Stimulated activated CD4-positive, alpha-beta T cell treated with anti-CD3 and anti-CD28 coated beads, Interleukin-15, amount 100 ng/mL, for 48 hours (primary cell): Measurements from ENCODE around the gene SKI.
A peak's percentile ranks its signal among the peaks of the same experiment; 100 is the strongest.

Source experiments
- DNase-seq, 2 donors: peaks; one replicate each; pipeline ENCODE4 v3.0.0-alpha.2; 2020; ENCODE audit warnings: low read depth in 2 of 2

Gene SKI

DNA sequence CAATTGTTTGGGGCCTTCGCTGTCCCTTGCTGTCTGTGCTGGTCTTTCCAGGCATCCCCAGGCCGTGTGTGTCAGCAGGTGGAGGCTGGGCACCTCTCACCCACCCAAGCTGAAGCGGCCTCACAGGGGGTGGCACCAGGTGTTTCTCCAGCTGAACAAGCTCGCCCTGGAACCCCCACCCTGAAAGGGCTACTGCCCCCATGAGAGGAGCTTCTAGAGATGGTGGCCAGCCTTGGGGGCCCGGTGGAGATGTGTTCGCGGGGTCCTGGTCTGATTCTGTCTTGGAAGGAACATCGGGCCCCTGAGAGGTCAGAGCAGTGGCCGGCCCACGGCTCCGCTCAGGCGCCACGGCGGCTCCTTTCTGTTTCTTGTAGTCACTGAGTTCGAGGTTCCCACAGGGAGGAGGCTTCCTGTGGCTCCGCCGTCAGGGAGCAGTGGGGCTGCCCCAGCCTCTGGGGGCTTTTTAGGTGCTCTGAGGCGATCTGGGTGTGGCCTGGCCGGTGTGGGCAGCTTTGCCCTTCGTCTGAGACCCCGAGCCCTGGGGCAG lies 46.9 kb downstream of the SKI start:
- DNase-seq, result no peak

DNA sequence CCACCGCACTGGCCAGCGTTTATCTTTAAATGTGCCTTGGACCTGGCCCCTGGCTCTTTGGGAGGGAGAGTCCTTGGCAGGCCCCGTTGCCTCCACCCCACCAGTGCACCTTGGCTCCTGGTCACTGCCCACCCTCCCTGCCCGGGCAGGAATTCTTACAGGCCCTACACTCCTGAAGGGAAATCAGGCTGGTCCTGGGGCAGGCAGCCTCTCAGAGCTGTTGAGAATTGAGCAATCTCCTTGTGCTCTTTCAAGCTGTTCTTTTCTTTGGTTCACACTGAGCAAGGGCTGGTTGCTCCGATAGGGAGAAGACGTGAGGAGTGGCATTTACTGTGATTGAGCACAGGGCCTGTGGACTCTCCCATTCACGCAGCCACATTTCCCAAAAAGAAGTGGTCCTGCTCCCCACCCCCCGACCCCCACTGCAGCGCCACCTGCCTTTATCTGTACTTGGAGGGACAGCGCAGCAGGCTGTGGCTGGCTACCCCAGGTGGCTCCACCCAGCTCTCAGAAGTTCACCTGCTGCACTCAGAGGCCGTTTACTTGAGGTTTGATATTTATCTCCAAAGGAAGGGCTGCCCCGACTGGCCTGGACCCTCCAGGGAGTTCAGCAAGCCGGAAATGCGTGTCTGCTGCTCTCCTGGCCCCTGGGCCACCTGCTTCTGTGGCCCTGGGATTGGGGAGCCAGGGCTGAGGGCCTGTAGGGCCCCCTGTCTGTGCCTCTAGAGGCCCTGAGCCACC lies 47.8 kb downstream of the SKI start:
- no peak for DNase-seq

DNA sequence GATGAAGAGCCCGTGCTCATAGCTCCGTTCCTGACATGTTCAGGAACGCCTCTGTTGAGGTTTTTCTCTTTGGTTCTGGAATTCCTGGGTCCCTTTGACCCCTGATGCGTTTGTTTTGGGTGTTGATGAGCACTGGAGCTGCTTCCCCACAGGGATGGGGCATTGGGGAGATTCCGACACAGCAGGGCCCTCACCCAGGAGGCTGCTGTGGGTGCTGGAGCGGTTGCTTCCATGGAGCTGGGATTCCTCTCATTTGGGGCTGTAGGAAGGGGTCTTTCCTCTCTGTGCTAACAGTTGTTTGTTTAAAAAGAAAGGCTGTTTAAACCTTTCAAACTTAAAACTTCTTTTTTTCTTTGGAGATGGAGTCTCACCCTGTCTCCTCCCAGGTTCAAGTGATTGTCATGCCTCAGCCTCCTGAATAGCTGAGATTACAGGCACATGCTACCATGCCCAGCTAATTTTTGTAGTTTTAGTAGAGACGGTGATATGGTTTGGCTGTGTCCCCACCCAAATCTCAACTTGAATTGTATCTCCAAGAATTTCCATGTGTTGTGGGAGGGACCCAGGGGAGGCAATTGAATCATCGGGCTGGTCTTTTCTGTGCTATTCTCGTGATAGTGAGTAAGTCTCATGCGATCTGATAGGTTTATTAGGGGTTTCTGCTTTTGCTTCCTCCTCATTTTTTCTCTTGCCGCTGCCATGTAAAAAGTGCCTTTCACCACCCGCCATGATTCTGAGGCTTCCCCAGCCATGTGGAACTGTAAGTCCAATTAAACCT lies 48.9 kb downstream of the SKI start:
- no peak for DNase-seq

DNA sequence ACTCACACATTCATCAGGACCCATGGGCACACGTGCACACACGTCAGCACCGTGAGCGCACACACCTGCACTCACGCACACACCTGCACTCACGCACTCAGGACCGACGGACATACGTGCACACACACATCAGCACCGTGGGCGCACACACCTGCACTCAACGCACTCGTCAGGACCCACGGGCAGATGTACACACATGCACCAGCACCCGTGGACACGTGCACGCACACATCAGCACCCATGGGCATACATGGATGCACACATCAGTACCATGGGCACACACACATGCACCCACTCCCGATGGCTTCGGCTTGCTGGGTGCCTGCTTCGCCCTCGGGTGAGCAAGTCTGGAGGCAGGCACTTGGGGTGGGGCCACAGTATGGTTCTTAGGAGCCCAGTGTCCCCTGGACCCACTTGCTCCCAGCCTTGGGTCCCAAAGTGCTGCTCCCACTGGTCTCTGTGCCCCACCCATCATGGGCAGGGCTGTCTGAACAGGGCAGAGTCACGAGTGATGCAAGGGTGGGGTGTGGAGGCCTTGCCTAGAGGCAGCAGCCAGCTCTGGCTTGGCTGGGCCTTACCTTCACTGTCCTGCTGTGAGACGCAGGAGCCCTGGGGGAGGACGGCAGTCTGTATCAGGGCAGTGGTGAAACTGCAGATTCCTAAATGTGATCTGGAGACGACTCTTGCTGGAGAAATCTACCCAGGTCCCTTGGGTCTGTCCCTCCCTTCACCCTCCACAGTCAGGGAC lies 49.8 kb downstream of the SKI start:
- no peak for DNase-seq

DNA sequence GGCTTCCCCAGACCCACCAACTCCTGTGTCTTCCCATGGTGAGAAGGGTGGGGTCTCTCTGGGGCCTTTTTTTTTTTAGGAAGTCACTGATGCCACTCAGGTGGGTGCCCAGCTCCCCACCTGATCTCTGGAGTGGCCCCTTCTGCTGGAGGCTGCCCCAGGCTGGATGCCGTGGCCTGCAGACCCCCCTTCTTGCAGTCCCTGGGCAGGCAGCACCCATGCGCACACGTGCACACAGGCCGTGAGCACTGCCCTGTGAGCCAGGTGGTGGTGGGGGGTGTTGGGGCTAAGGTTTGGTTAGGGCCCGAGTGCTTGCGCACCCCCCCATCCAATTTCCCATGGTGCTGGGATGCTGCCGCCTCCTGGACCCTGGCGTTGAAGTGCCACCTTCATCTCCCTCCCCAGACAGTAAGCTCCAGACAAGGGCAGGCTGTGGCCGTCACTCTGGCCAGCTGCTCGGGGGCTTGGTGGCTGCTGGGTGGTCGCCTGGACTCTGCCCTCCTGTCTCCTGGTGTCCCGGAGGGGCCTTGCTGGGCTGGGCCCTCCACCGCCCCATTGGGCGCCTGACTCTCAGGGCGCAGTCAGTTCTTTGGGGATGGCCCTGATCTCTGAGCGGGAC lies 50.6 kb downstream of the SKI start:
- no peak for DNase-seq

DNA sequence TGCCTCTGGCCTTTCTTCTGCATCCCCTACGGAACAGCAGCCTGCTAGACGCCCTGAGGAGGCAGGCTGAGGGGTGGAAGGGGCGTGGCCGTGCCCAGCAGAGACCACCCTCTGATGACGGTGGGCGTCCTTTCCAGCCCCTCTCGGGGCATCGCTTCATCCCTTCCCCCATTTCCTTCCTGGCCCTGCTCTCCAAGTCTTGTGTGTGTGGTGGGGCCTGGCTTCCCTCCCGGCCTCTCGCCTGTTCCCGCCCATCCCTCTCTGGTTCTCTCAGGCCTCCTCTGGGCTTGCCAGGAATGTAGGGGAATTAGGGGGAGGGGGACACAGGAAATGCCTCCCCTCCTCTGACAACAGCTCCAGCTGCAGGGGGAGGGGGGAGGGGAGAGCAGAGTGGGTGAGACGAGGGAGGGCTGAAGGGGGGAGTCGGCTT lies 51.1 kb downstream of the SKI start:
- DNase-seq, result no peak

DNA sequence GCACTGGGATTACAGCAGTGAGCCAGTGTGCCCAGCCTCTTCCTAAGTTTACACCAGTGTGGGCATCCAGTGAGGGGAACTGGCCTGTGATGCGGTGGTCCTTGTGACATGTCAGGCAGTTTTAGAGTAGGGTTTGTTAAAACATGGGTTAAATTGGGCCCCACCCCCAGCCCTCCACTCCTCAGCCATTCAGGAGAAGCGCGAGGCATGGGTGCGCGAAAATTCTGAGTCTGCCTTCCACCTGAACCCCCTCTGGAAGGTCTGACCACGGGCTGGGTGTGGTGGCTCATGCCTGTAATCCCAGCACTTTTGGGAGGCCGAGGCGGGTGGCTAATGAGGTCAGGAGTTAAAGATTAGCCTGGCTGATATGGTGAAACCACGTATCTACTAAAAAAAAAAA lies 51.7 kb downstream of the SKI start:
- no peak for DNase-seq

DNA sequence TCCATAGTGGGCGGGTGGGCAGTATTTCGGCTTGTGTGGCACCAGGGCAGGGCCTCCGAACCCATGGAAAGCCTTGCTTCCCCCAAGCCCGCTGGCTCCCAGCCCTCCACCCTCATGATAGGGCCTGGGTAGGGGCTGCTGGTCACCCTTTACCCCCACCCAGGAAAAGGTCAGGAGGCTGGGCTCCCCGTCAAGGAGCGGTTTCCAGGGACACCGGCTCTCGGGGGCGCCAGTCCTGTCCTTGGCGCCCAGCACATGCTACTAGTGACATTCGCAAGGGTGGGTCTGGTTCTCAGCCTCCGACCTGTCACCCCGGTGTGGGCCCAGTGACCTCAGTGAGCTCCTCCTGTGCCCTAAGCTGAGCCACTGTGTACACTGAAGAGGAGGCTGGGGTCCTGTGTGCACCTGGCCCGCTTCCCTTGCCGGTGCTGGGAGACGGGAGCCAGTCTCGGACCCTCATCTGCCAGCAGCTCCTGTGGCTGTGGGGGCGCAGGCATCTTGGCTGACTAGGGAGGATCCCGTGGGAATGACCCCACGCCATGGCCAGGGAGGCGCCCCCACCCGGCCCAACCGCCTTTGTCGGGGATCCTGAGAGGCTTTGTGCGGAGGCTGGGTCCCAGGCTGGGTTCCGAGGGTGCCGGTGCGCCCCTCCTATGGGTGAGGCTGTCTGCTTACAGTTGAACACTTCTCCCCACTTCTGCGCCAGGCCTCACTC lies 54.6 kb downstream of the SKI start:
- no peak for DNase-seq

DNA sequence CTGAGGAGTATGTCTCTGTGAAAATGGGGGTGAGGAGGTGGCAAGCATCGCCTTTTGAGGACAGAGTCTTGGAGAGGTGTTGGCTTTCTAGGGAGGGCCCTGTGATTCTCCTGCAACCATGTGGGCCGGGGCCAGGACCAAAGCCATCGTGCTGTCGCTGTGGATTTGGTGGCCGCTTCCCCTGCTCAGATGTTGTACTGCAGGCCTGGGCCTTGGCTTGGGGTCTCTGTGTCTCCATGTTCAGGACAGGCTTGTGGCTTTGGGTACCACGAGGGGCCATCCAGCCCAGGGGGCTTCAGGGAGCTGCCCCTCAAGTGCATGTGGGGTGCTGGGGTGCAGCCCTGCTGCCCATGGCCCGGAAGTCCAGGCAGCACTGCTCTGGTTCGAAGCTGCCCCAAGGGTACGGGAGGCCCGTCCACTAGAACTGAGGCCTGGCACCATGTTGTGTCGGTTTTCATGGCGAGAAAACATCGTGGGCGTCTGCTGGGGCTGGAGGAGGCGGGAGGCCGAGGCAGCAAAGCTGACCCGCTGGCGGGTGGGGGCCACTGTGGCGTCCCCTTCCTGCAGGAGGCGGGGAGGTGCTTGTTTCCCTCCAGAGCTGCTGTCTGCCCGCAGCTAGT lies 55.4 kb downstream of the SKI start:
- DNase-seq, result no peak

DNA sequence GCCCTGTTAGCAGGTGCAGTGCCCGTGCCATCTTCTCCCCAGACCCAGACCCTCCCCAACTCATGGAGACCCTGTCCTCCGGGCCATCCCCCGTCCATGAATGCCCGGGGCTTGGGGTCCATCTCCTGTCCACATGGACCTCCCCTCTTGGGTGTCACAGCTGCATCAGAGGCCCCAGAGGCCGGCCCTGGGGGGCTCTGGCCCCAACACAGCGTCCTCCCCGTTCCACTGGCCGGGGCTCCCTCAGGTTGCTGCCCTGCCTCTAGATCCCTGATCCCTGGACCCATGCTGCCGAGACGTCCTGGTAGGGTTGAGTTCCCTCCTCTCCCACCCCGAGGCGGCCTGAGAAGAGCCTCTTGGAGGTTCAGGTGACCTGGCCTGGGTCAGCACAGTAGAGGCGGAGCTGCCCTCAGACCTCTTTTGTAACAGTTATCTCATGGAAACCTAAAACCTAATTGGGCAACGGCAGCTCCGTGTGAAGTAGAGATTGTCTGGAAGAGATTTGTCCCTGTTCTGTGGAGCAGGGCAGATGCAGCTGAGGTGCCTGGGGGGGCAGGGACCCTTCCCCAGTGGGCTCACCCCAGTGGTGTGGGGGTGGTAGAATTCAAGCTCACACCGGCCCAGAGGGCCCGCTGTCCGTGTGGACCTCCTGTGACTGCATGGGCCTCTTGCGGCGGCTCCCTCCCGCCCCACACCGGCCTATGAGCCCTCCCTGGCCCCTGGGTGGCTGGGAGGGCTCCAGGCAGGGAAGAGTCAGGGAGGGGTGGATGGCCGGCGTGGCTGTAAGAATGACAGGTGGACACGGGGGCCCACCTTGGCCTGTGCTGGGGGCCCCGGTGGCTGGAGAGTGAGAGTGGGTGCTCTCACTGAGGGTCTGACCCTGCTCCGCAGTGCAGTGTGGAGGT lies 56.1 kb downstream of the SKI start:
- DNase-seq, result no peak

DNA sequence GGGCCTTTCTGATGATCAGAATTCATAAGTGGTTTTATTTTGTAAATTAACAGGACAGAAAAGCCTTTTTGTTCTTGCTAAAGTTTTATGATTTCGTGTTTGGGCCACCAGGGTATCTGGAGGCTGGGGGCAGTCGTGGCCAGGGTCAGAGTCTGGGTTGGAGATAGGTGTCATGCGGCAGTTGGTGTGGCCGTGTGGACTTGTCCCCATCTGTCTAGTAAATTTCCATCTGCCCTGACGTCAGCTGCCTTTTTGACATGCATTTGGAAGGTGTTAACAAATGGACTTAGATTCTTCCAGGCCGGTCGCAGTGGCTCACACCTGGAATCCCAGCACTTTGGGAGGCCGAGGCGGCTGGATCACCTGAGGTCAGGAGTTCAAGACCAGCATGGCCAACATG lies 56.8 kb downstream of the SKI start:
- no peak for DNase-seq

DNA sequence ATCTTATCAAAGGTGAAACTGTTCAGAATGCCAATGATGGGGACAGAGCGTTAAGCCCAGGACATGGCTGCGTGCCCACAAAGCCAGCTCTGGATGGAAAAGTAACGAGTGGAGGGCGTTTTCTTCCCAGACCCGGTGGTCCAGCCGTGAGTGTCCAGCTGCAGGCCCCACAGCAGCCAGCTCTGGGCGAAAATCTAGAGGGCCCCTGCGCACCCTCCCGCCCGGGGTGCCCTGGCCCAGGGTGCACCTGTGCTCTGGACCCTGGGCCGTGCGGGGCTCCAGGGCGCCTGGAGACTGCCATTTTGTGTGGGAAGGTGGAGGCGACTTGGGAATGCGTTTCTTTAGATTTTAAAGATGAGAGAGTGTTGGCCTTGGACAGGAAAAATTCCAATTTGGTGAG lies 58.8 kb downstream of the SKI start:
- no peak for DNase-seq

DNA sequence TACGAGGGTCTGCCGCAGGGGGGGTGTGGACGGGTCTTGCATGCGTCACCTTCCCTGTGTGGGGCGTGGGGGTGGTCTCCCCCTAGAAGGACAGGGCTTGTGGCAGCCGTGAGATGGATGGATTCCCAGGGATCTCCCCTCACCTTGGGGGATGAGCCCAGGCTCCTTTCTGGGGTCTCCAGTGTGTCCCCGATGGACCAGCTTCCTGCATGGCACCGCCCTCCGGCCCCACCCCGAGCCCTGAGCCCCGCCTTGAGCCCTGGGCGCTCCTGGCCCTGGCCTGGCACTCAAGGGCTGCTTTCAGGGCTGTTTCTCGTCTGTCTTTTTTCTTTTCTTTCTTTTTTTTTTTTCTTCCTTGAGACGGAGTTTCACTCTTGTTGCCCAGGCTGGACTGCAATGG lies 59.5 kb downstream of the SKI start:
- DNase-seq, result no peak

DNA sequence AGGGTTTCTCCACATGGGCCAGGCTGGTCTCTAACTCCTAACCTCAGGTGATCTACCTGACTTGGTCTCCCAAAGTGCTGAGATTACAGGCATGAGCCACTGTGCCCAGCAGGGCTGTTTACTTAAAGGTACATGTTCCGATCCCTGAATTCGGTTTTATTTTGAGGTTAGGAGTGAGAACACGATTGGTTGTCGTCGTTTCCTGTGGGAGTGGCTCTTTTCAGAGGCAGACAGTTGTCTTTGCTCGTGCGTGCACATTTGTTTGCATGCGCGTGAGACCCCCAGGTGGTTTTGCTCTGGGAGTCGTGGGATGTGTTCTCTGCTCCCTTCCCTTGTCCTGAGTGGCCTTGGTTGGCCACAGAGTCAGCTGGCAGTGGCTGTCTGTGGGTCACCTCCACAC lies 60.2 kb downstream of the SKI start:
- no peak for DNase-seq

DNA sequence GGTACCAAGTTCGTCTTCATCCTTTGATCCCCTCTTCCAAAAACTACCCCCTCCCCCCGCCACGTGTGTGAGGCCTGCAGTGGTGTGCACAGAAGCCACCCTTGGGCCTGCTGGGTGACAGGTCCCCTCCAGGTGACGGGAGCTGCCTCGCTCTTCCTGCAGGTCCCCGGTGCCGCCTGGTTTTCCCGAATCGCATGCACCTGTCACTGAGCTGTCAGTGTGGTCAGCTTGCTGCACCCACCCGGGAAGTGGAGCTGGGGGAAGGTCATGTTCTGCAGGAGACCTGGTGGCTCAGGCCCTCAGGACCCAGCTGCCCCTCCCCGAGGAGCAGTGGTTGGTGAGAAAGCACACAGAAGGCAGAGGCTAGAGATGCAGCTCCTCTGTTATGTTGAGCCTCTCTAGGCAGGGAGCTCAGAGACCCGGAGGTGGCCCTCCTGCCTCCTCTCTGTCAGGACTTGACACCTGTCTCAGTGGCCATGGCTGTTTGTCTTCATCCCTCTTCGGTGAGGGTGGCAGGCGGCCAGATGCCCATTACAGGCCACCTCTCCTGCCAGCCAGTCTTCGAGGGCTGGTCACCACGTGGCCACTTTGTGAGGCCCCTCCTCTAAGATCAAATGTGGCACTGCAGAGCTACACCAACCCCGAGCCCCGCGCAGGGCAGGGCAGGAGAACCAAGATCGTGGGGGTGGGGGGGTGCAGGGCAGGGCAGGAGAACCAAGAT lies 60.9 kb downstream of the SKI start:
- DNase-seq, result no peak

DNA sequence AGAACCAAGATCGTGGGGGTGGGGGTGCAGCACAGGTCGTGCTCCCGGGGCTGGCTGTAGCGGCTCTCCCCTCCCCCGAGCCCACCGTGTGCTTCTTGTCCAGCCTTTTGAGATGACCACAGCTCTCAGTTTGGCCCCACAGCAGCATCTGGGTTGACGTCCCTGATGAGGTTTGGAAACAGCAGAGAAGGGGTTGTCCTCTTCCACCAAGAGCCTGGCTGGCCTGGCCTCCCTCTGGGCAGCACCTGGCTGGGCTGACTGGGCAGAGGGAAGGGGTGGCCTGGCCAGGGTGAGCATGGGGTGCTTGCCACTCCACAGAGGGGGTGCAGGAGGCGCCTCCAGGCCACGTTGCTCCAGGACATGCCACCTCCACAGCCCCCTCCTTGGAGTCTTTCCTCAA lies 61.5 kb downstream of the SKI start:
- DNase-seq, result no peak

DNA sequence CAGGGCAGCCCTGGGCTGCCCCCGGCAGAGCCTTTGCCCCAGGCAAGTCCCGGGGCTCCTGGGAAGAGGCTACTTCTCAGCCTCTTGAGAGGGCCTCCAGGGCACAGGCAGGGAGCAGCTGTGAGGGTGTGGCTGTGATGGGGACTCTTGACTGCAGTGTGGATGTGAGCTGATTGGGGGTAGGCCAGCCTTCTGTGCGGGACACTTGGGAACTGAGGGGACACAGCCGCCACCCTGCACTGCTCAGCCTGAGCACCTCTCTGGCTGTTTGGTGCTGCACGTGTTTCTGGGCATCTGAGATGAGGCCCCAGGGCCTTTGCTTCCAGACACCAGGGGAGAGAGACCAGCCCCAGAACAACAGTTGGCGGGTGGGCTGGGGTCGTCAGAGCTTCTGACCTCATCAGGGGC lies 62.1 kb downstream of the SKI start:
- no peak for DNase-seq

DNA sequence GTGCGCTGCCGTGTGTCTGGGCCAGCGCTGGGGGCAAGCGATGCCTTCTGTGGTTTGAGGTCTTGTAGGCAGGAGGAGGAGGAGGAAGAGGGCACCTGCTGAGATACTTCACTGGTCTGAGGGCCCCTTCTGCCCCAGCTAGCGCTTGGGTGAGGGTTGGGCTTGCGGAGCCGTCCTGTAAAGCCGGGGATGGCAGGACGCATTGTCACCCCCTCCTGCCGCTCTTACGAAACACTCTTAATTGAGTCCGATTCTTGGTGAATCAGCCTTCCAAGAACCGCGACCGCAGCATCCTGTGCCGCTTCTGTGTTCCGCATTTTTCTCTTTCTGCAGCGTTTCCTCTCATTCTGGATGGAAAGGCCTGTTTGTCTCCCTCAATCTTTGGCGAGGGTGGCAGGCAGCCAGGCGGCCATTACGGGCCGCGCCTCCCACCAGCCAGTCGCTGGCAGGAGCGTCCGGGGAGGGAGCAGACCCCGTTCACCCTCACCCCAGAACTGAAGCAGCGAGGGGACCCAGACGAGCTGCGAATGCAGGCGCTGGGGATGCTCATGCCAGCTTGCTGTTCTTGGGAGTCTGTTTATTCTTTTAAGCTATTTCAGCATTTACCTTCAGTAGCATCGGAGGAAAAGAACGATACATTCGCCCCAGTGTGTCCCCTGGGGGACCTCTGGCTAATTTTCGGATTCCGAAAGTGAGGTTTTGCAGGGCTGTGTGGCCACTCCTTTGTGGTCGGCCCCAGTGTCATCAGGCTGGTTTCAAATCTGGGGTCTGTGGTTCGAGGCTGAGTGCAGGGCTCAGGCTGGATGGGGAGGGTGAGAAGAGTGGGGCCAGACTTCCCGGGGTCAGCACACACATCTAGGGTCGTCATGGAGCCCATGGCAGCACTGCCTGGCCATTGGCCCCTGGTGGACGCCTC lies 62.7 kb downstream of the SKI start:
- peak; percentile 81 to 82 for DNase-seq
